Inflammatory macrophage (primary cell): ENCODE data around the gene FNBP1L.

ENCODE experiments used
- DNase-seq, 2 donors: peaks; one replicate each; pipeline ENCODE4 v3.0.0-alpha.2; 2020 to 2022
- total RNA-seq, 18 experiments: gene quantifications; one replicate each; lab custom pipeline; 2026; ENCODE audit warnings: mixed read lengths in 6 of 18, inconsistent platforms in 2 of 18; lab: John Stamatoyannopoulos, UW

FNBP1L gene
- 1.1 to 22.9 (median 4.9) reads per million in 18 experiments for total RNA-seq

DNA sequence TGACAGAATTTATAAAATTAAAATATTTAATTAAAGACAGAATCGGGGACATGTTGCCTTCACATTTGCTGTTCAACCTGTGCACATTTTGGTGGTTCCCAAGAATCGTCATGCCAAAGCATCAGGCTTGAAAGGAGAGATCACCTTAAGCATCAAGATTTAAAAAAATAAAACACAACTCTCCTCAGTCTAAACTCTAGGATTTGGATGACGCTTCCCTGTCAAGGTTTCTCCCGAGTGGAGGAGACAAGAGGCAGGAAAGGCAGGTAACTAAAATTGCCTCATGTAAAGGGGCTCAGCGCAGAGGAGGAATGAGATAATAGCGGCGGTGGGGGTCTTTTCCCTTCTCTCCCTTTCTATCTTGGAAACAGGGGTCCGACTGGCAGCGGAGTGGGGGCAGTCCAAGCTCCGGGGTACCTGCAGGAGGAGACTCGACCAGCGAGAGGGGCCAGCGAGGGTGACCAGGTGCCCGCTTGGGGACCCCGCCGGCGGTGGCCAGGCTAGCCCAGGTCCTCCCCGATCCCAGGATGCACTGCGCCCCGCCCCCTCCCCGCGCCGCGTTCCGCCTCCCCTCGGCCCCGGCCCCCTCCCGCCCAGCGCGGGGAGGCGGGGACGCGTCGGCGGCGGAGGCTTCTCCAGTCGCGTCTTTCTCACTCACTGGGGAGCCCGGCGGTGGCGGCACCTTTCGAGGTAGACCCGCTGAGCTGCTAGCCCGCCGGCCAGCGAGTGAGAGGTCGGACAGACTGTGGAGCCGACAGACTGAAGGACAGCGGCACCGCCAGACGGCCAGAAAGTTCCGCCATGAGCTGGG is at the start of gene FNBP1L:
FNBP1L (plus strand) TSS at position 638 of the 811 bp plus-strand sequence; CDS start at position 802, 164 bp downstream.
- peak; percentile 15 to 24 for DNase-seq

GRCh38 chr1:93399781-93400180 is 48.1 kb upstream of the FNBP1L start:
- DNase-seq, result peak; percentile 8 to 14

- DNase-seq, result no peak
These were observed 39.7 kb upstream of the FNBP1L start for GRCh38 chr1:93408203-93408602.

DNA sequence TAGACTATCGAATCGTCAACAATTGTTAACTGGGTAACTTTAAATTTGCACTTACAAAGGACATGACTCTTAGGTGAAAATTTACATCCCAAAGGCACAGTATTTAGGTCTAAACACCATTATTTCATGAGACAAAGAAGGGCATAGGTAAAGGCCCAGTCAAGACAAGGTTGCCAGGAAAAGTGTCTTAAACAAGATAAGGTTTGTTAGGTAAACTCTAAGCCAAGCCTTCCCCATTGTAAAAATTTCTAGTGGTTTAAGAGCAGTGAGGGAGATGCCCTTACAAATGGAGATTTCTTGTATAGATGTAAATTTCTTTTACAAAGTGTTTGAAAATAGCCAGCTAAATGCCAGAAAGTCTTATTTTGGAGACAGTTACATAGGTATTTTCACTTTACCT is 36.9 kb upstream of the FNBP1L start:
- no peak for DNase-seq

- peak in 1 of 2 donors; percentile 15 for DNase-seq
These were observed 33.2 kb upstream of the FNBP1L start for GRCh38 chr1:93414749-93415148.

- no peak for DNase-seq
These were observed 32.6 kb upstream of the FNBP1L start for GRCh38 chr1:93415296-93415695.

DNA sequence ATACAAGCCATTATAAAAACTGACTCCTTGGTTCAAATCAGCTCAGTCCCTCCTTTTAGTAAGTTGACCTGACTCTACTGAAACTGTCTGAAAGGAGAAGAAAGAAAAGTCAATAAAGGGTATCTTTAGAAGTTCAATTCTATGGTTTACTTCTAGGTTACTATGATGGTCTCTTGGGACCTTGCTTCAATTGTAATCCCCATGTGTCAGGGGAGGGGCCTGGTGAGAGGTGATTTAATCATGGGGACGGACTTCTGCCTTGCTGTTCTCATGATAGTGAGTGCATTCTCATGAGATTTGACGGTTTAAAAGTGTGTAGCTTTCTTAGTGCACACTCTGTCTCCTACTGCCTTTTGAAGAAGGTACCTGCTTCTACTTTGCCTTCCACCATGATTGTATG is 31.7 kb upstream of the FNBP1L start:
- DNase-seq, result no peak

GRCh38 chr1:93419344-93419743 is 28.6 kb upstream of the FNBP1L start:
- DNase-seq, result no peak

- DNase-seq, result no peak
These were observed 27.5 kb upstream of the FNBP1L start for GRCh38 chr1:93420400-93420799.

DNA sequence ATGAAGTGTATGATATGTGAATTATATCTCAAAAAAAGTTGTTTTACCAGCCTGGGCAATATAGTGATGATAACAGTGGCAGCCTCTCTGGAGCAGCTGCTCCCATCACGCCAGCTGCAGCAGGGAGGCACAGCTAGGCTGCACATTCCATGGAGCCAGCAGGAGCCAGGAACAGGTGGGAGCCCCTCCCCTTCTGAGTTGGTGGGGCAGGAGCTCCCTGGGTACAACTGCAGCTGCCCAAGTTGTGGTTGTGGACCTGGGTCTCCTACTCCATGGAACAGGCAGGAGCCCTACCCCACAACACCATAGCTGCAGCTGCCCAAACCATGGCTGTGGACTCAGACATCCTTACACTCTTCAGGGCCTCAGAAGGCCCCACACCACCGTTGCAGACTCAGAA is 21.7 kb upstream of the FNBP1L start:
- no peak for DNase-seq

- DNase-seq, result no peak
These were observed 20.3 kb upstream of the FNBP1L start for GRCh38 chr1:93427656-93428055.

DNA sequence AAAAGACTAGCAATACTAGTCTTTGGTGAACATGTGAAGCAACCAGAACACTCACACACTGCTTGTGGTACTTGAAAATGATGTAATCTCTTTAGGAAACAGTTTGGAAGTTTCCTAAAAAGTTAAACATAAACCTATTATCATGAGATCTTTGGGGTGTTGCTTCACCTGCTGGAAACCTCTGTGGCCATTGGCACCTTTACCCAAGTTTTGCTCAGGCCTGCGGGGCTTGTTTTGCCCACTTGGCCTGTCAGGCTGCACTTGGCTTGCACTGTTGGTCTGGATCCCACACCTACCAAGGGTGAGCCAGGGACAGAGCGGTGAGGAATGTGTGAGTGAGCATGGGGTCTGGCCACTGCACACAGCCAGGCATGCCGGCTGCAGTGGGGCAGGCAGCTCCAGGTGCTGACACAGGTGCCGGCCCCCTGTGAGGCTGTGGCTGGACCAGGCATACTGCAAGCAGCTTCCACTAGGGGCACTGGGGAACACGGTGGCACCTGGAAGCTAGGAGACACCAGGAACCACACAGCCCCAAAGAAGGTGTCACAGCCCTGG is 14.4 kb upstream of the FNBP1L start:
- DNase-seq, result no peak

DNA sequence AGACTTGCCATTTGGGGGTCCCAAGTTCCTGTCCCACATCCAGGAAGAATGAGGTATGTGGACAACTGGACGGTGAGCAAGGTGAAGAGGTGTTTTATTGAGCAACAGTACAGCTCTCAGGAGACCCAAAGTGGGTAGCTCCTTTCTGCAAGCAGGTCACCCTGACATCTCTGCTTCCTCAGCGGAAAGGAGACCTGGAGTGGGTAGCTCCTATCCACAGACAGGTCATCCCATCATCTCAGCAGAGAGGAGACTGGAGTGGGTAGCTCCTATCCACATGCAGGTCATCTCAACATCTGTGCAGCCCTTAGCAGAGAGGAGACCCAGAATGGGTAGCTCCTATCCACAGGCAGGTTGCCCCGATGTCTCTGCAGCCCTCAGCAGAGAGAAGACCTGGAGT is 13.8 kb upstream of the FNBP1L start:
- DNase-seq, result no peak

- DNase-seq, result no peak
These were observed 12.9 kb upstream of the FNBP1L start for GRCh38 chr1:93434987-93435386.

DNA sequence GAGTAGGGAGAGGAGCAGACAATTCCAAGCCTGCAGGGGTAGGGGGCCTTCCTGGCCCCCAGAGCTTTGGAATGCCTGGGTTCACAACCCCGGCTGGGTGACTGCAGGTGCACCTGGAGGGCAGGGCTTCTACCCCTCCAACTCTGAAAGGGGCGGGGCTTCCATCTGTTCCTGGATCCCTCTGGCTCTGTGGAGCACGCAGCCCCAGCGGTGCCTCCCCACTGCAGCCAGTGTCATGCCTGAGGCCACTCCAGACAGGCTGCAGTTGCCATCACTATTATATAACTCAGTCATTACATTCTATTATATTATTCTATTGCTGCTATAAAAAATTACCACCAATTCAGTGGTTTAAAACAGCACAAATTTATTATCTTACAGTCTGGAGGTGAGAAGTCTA is 12.5 kb upstream of the FNBP1L start:
- no peak for DNase-seq

DNA sequence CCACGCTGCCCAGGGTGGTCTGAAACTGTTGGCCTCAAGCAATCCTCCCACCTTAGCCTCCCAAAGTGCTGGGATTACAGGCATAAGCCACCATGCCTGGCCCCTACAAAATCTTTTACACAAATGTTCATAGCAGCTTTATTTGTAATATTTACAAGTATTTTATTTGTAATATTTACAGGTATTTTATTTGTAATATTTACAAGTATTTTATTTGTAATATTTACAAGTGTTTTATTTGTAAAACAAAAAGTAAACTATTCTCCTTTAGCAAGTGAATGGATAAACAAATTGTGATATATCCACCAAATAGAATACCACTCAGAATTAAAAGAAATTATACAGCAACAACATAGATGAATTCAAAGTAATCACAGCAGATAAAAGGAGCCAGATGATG is 11.4 kb upstream of the FNBP1L start:
- no peak for DNase-seq

DNA sequence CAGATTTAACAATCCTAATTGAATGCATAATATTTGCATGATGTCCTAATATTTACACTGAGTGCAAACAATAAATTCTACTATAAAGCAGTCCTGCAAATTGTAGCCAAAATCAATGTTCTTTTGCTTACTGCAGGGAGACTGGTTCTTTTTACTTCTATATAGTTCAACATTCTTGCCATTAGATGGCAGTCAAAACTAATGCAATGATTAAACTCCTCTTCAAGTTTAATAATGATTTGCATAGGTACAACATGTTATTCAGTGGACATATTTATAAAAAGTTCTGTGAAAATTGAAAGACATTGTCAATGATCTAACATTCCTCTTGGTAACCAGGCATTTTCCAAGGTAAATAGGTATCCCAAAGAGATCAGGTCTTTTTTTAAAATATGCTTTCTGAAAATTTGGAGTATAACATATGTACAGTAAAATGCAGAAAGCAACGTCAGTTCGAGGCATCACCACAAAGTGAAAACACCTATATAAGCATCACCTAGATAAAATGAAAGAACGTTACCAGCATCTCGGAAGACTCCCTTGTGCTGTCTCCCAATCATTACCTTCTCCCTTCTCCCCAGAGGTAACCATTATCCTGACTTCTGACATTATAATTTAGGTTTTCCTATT is 9.8 kb upstream of the FNBP1L start:
- DNase-seq, result peak; percentile 24 to 70

DNA sequence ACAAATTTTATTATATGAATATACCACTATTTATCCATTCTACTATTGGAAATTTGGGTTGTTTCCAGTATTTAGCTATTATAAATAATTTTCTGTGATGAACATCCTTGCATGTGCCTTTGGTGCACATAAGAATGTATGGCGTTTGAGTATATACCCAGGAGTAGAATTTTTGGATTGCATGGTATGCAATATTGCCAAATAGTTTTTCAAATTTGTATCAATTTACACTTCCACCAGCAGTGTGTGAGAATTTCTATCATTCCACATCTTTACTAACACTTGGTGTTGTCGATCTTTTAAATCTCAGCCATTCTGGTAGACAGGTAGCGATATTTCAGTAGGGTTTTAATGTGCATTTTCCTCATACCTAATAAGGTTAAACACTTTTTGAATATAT is 9.2 kb upstream of the FNBP1L start:
- DNase-seq, result no peak

DNA sequence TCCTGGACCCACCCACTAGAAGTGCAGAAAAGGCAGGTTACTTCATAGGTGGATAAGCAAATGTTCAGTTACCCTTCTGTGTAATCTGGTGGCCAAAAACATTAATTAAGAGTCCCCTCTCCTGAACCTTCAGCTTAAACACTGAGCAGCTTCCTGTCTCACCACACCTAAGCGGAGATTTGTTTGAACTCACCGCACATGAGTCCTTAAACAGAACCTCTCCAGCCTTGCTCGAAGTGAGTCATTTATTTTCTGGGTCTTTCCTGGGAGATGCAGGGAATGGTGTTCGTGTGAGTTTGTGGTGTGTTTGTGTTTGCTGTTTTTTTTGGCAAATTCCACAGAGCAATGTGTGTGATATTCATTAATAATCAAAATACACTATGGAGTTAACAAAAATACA is 7.6 kb upstream of the FNBP1L start:
- DNase-seq, result no peak

GRCh38 chr1:93440706-93441105 is 7.2 kb upstream of the FNBP1L start:
- DNase-seq, result peak; percentile 39

DNA sequence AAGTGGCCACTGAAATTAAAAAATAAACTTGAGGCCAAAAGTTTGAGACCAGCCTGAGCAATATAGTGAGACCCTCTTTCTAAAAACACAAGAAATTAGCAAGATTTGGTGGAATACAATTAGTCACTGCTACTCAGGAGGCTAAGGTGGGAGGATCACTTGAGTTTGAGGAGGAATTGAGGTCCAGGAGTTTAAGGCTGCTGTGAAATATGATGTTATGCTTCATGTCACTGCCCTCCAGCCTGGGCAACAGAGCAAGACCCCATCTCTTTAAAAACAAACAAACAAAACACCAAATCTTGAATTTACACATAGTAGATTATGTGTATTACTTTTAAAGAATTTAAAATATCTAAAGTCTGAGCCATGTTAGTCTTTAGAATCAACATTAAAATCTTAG is 6.3 kb upstream of the FNBP1L start:
- no peak for DNase-seq

GRCh38 chr1:93442008-93442666 is 5.8 kb upstream of the FNBP1L start:
- DNase-seq, result no peak

DNA sequence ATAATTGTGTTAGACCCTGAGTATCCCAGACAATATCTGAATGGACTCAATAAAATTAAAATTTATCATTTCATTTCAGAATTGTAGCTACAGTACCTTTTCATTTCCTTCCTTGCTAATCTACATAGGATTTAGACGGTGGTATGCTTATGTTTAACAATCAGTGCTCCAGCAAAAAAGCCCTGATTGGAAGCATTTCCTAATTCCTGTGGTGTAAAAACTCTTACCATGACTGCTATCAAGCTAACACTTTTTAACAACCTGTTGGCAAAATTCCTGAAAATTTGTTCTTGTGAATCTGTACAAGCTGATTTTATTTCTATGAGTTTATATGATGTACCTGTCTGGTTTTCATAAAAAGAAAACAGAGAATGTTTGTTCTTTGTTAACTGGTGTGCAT is 5.2 kb upstream of the FNBP1L start:
- no peak for DNase-seq
